ENCODE results near the gene DKK3. TPM values are rescaled to one million over a fixed set of nuclear protein-coding genes. Genes with fewer than 3 reads are reported as not detected.

Gene DKK3
- polyA plus RNA-seq (2013, experiment 1 of 2), result 17.5 TPM
- polyA plus RNA-seq (2013, experiment 2 of 2), result 17.2 TPM

DNA sequence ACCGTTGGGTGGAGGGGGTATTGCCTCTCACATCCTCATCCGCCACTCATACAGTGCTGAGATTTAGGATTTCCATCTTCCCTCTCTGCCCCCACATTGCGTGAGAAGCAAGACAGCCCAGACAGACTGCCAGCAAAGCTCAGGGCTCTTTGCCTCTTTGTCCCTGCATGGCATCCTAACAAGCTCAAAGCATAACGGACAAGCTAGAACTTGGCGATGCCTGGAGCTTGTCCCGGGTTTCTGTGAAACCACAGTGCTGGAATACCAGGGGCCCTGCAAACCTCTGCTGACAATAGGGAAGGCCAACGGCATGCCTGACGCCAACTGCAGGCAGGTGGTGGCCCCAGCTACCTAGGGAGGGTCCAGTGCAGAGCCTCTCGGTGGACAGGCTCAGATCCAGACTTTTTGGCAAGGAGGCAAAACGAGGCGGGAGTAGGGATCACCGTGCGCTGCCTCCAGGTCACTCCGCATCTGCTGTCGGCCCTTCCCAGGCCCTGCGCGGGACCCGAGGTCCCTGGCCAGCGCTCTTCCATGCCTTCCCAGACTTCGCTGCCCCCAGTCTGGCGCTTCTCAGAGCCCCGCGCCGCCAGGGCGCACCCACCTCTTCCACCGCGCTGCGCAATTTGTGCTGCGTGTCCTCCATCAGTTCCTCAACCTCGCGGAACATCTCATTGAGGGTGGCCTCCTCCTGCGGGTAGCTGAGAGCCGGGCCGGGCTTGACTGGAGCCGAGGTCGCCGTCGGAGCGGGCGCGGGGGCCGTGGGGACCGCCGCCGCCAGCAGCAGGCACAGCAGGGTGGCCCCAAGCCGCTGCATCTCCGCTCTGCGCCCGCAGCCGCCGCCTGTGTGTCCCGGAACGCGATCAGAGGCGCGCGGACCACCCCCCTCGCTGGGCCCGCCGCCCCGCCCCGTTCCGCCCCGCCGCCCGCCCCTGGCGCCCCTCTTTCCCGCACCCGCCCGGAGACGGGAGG is at the start of gene DKK3:
TSS of gene DKK3 (minus strand) at position 858 of the 969 bp plus-strand sequence. CDS start at position 814, 44 bp downstream.
- Histone ChIP-seq H3K36me3 (ENCODE audit: control insufficient read depth, insufficient read depth, low read length) (no peaks in the 10 kb centered on the region), H4K8ac (ENCODE audit: low read depth, low read length) (no peak within 1 kb of the TSS), H3K79me2 (ENCODE audit: control insufficient read depth, insufficient read depth, low read length) (no peaks in the 10 kb centered on the region), H2AK5ac (ENCODE audit: low read length) (no peak within 1 kb of the TSS), H3K56ac (ENCODE audit: low read length) (peak within 1 kb of the TSS; percentile 93), H3K4me1 (ENCODE audit: control insufficient read depth, low read depth, low read length) (peaks cover 3% of the 10 kb centered on the region), H2BK15ac (replicated peaks; ENCODE audit: low read depth) (no peak within 1 kb of the TSS), H3K23ac (ENCODE audit: low read length) (no peak within 1 kb of the TSS), H2BK120ac (ENCODE audit: low read depth, low read length) (no peak within 1 kb of the TSS), H3K4me3 (ENCODE audit: low read length) (peak within 1 kb of the TSS; percentile 79), H3K27me3 (ENCODE audit: insufficient read depth, low read length, poor library complexity) (no peaks in the 10 kb centered on the region), H3K18ac (ENCODE audit: low read length) (peak within 1 kb of the TSS; percentile 78), H3K27ac (ENCODE audit: low read depth, low read length) (no peak within 1 kb of the TSS), H3K4me2 (ENCODE audit: low read length) (peak within 1 kb of the TSS; percentile 91), H3K9ac (ENCODE audit: low read length) (peak within 1 kb of the TSS; percentile 73), H4K5ac (ENCODE audit: low read length) (no peak within 1 kb of the TSS), H2BK5ac (ENCODE audit: low read length) (no peak within 1 kb of the TSS), H3K4ac (ENCODE audit: low read depth, low read length) (no peak within 1 kb of the TSS), H3K79me1 (ENCODE audit: low read length) (peaks cover 13% of the 10 kb centered on the region)
- DNase-seq, result peak; percentile 62
- no CpG with 5 or more reads among the region's 71 CpGs for WGBS (ENCODE audit: extremely low coverage, insufficient coverage, low lambda C conversion rate)

DNA sequence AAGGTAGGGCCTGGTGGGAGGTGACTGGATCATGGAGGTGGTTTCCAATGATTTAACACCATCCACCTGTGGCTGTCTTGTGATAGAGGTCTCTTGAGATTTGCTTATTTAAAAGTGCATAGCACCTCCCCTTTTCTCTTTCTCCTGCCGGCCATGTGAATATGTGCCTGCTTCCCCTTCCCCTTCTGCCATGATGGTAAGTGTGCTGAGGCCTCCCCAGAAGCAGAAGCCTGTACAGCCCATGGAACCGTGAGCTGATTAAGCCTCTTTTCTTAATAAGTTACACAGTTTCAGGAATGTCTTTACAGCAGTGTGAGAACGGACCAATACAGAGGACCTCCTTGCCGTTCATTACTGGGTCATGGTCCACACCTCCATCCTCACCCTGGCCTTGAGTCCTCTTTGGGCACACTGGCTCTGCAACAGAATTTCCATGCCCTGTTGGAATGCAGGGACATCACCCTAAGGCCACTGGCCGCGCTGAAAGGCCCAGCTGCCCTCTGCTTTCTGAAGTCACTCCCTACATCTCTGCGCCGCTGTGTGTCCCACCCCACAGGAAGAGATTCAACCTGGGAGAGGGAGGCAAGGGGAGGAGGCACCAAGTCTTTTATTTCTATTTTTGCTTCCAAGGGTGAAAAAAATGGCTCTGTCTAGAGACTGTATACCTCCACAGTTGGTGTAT is 49.0 kb upstream of the DKK3 start:
- Histone ChIP-seq H3K36me3 (ENCODE audit: control insufficient read depth, insufficient read depth, low read length) (no peaks in the 10 kb centered on the region), H3K18ac (ENCODE audit: low read length) (no peak overlapping the region), H2AK5ac (ENCODE audit: low read length) (no peak overlapping the region), H3K4me1 (ENCODE audit: control insufficient read depth, low read depth, low read length) (no peaks in the 10 kb centered on the region), H3K79me1 (ENCODE audit: low read length) (no peaks in the 10 kb centered on the region), H3K4me3 (ENCODE audit: low read length) (no peak overlapping the region), H3K23ac (ENCODE audit: low read length) (no peak overlapping the region), H4K5ac (ENCODE audit: low read length) (no peak overlapping the region), H4K8ac (ENCODE audit: low read depth, low read length) (no peak overlapping the region), H3K27ac (ENCODE audit: low read depth, low read length) (no peak overlapping the region), H3K79me2 (ENCODE audit: control insufficient read depth, insufficient read depth, low read length) (no peaks in the 10 kb centered on the region), H3K4me2 (ENCODE audit: low read length) (no peak overlapping the region), H3K9ac (ENCODE audit: low read length) (no peak overlapping the region), H3K4ac (ENCODE audit: low read depth, low read length) (no peak overlapping the region), H3K56ac (ENCODE audit: low read length) (no peak overlapping the region), H3K27me3 (ENCODE audit: insufficient read depth, low read length, poor library complexity) (no peaks in the 10 kb centered on the region), H2BK15ac (replicated peaks; ENCODE audit: low read depth) (no peak overlapping the region), H2BK5ac (ENCODE audit: low read length) (no peak overlapping the region), H2BK120ac (ENCODE audit: low read depth, low read length) (no peak overlapping the region)
- WGBS (ENCODE audit: extremely low coverage, insufficient coverage, low lambda C conversion rate), result no CpG with 5 or more reads among the region's 8 CpGs
- DNase-seq, result no peak

DNA sequence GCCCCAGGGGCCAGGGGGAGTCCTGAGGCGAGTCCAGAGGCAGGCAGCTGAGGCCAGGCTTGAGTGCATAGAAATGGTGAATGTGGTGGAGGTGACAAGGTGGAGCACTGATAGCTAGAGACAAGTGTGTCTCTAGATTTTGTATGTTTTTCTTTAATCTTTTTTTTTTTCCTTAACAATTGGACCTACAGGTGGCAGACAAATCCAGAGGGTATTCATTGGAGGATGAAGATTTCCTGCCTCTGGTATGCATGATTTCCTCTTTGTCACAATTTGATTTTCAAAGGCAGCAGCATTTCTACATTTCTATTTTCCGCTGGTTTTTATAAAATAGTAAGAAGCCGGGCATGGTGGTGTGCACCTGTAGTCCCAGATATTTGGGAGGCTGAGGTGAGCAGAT is 47.7 kb upstream of the DKK3 start:
- no peak overlapping the region for H2BK5ac ChIP-seq (ENCODE audit: low read length)
- H3K4ac ChIP-seq (ENCODE audit: low read depth, low read length), result no peak overlapping the region
- no peaks in the 10 kb centered on the region for H3K36me3 ChIP-seq (ENCODE audit: control insufficient read depth, insufficient read depth, low read length)
- H3K79me1 ChIP-seq (ENCODE audit: low read length), result no peaks in the 10 kb centered on the region
- no peak overlapping the region for H3K4me2 ChIP-seq (ENCODE audit: low read length)
- H3K56ac ChIP-seq (ENCODE audit: low read length), result no peak overlapping the region
- H3K18ac ChIP-seq (ENCODE audit: low read length), result no peak overlapping the region
- H3K4me3 ChIP-seq (ENCODE audit: low read length), result no peak overlapping the region
- DNase-seq, result no peak
- WGBS (ENCODE audit: extremely low coverage, insufficient coverage, low lambda C conversion rate), result no CpG with 5 or more reads among the region's 3 CpGs
- H3K9ac ChIP-seq (ENCODE audit: low read length), result no peak overlapping the region
- H3K4me1 ChIP-seq (ENCODE audit: control insufficient read depth, low read depth, low read length), result no peaks in the 10 kb centered on the region
- H3K23ac ChIP-seq (ENCODE audit: low read length), result no peak overlapping the region
- H2AK5ac ChIP-seq (ENCODE audit: low read length), result no peak overlapping the region
- H2BK120ac ChIP-seq (ENCODE audit: low read depth, low read length), result no peak overlapping the region
- H3K79me2 ChIP-seq (ENCODE audit: control insufficient read depth, insufficient read depth, low read length), result no peaks in the 10 kb centered on the region
- no peak overlapping the region for H4K5ac ChIP-seq (ENCODE audit: low read length)
- H3K27ac ChIP-seq (ENCODE audit: low read depth, low read length), result no peak overlapping the region
- no peak overlapping the region for H4K8ac ChIP-seq (ENCODE audit: low read depth, low read length)
- no peaks in the 10 kb centered on the region for H3K27me3 ChIP-seq (ENCODE audit: insufficient read depth, low read length, poor library complexity)
- no peak overlapping the region for H2BK15ac ChIP-seq (replicated peaks; ENCODE audit: low read depth)

DNA sequence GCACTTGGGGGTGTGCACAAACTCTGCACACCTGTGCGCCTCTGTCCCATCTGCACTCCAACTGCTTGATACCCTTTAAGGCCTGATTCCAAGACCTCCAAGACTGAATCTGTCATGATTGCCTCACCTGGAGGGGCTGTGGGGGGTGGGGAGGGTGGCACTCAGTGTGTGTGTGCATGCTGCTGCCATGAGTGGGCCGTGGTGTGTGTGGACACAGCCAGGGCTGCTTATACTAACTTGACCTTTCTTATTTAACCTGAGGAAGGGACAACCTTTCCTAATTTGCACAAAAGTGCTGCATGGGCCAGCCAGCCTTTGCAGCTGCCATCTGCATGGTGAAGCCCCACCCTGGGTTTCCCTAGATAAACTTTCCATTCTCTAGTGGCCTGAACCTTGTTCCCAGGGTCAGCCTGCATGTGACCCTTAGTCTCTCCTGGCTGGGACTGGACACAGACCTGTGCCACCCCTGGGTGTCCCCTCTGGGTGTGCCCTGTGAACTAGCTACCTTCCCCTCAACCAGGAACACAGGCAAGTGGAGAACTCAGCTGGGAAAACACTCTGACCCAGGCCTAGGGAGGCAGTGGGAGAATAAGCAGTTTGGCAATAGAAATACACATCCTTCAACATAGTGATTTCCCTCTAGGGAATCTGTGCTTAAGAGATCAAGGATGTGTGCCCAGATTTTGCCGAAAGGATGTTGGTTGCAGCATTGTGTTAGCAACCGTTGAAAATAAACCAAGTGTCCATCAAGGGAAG is 45.4 kb upstream of the DKK3 start:
- Histone ChIP-seq H4K5ac (ENCODE audit: low read length) (no peak overlapping the region), H3K23ac (ENCODE audit: low read length) (no peak overlapping the region), H3K56ac (ENCODE audit: low read length) (no peak overlapping the region), H2BK15ac (replicated peaks; ENCODE audit: low read depth) (no peak overlapping the region), H3K4me2 (ENCODE audit: low read length) (no peak overlapping the region), H3K18ac (ENCODE audit: low read length) (no peak overlapping the region), H2BK5ac (ENCODE audit: low read length) (no peak overlapping the region), H3K9ac (ENCODE audit: low read length) (no peak overlapping the region), H4K8ac (ENCODE audit: low read depth, low read length) (no peak overlapping the region), H3K79me2 (ENCODE audit: control insufficient read depth, insufficient read depth, low read length) (no peaks in the 10 kb centered on the region), H2BK120ac (ENCODE audit: low read depth, low read length) (no peak overlapping the region), H3K36me3 (ENCODE audit: control insufficient read depth, insufficient read depth, low read length) (no peaks in the 10 kb centered on the region), H2AK5ac (ENCODE audit: low read length) (no peak overlapping the region), H3K4me3 (ENCODE audit: low read length) (no peak overlapping the region), H3K4ac (ENCODE audit: low read depth, low read length) (no peak overlapping the region), H3K4me1 (ENCODE audit: control insufficient read depth, low read depth, low read length) (no peaks in the 10 kb centered on the region), H3K27me3 (ENCODE audit: insufficient read depth, low read length, poor library complexity) (no peaks in the 10 kb centered on the region), H3K27ac (ENCODE audit: low read depth, low read length) (no peak overlapping the region), H3K79me1 (ENCODE audit: low read length) (no peaks in the 10 kb centered on the region)
- WGBS (ENCODE audit: extremely low coverage, insufficient coverage, low lambda C conversion rate), result no CpG with 5 or more reads among the region's 4 CpGs
- no peak for DNase-seq

DNA sequence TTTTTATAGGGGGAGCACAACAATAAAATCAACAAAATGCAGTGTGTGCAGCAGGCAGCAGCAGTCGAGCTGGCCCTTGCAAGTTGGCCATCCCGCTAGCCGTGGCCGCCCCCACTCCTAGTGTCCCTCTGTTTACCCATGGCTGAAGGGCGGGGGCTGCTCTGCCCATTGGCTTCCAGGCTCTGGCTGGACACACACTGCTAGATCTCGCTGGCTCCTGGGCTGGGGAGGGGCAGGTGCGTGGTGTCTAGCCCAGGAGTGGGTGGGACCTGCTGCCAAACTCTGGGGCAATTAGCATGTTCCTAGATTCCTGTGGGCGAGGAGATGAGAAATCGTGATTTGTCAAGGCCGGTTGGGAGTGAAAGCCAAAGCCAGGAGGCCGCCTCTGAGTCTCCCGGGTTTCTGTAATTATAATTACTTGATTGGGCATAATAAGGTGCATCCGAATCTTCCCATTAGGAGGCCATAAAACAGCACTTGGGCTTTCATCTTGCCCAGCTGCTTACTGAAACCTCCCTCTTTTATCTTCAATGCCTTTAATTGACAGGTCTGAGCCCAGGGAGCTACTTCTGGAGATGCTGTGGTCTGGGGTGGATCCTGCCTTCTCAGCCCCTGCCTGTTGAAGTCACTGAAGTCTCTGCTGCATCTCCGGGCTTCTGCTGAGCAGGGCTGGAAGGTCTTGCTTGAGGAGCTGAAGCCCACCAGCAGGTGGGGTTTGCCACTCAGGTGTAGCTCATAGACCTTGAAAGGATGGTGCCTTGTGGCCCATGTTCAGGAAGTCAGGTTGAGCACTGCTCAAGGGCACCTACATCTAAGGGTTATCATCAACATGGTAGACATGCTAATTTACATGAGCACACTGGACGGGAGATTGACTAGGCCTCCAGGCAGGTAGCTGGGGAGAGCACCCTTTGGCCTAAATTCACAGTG is 44.5 kb upstream of the DKK3 start:
- no peaks in the 10 kb centered on the region for H3K36me3 ChIP-seq (ENCODE audit: control insufficient read depth, insufficient read depth, low read length)
- no peak overlapping the region for H3K56ac ChIP-seq (ENCODE audit: low read length)
- no peak overlapping the region for H3K4me2 ChIP-seq (ENCODE audit: low read length)
- H2BK15ac ChIP-seq (replicated peaks; ENCODE audit: low read depth), result no peak overlapping the region
- H3K4me1 ChIP-seq (ENCODE audit: control insufficient read depth, low read depth, low read length), result no peaks in the 10 kb centered on the region
- no peak overlapping the region for H3K18ac ChIP-seq (ENCODE audit: low read length)
- no peaks in the 10 kb centered on the region for H3K27me3 ChIP-seq (ENCODE audit: insufficient read depth, low read length, poor library complexity)
- DNase-seq, result peak; percentile 77
- H2BK120ac ChIP-seq (ENCODE audit: low read depth, low read length), result no peak overlapping the region
- H3K23ac ChIP-seq (ENCODE audit: low read length), result no peak overlapping the region
- no peak overlapping the region for H2AK5ac ChIP-seq (ENCODE audit: low read length)
- H3K9ac ChIP-seq (ENCODE audit: low read length), result no peak overlapping the region
- no peaks in the 10 kb centered on the region for H3K79me2 ChIP-seq (ENCODE audit: control insufficient read depth, insufficient read depth, low read length)
- no peaks in the 10 kb centered on the region for H3K79me1 ChIP-seq (ENCODE audit: low read length)
- no peak overlapping the region for H3K27ac ChIP-seq (ENCODE audit: low read depth, low read length)
- WGBS (ENCODE audit: extremely low coverage, insufficient coverage, low lambda C conversion rate), result no CpG with 5 or more reads among the region's 15 CpGs
- H2BK5ac ChIP-seq (ENCODE audit: low read length), result no peak overlapping the region
- no peak overlapping the region for H4K5ac ChIP-seq (ENCODE audit: low read length)
- no peak overlapping the region for H3K4ac ChIP-seq (ENCODE audit: low read depth, low read length)
- H4K8ac ChIP-seq (ENCODE audit: low read depth, low read length), result no peak overlapping the region
- no peak overlapping the region for H3K4me3 ChIP-seq (ENCODE audit: low read length)
